Prostate gland (tissue), 2 donors: ENCODE data around the gene SPTBN1. TPM values are rescaled to one million over a fixed set of nuclear protein-coding genes. Genes with fewer than 3 reads are reported as not detected.

Experiments used
- DNase-seq: peaks from one replicate; pipeline ENCODE4 v3.0.0-alpha.2; 2019; ENCODE audit warnings: low spot score
- H3K27ac ChIP-seq, 2 donors: fragments of 200-600 bp; sonication (generic); 2 replicates each; pipeline ENCODE4 v1.5.1; 2017 to 2019
- H3K27me3 ChIP-seq: fragments of 200-600 bp; sonication (generic); replicated peaks from 2 replicates; pipeline ENCODE4 v1.5.1; 2019; ENCODE audit not compliant: insufficient read depth
- H3K36me3 ChIP-seq, 2 donors: fragments of 200-600 bp; sonication (generic); 1 replicate in 1 of 2; 2 replicates in 1 of 2; pipeline versions ENCODE4 v1.5.1 to v1.8.1; 2017 to 2019
- H3K4me1 ChIP-seq: fragments of 200-600 bp; sonication (generic); replicated peaks from 2 replicates; pipeline ENCODE4 v1.5.1; 2019
- H3K4me3 ChIP-seq, 2 donors: fragments of 200-600 bp; sonication (generic); 2 replicates each; pipeline ENCODE4 v1.5.1; 2017 to 2019
- H3K9me3 ChIP-seq: fragments of 200-600 bp; sonication (generic); 2 replicates; pipeline ENCODE4 v1.5.1; 2017
- POLR2A ChIP-seq: fragments of 450-650 bp; IDR thresholded peaks from one replicate; pipeline ENCODE4 v1.6.1; 2016; ENCODE audit warnings: antibody characterized with exemption, mild to moderate bottlenecking
- POLR2AphosphoS5 ChIP-seq: sonication (generic); formaldehyde crosslinking; IDR thresholded peaks from one replicate; pipeline ENCODE4 v1.6.1; 2017; ENCODE audit warnings: antibody characterized with exemption
- WGBS: methylation state at CpG from one replicate; pipeline ENCODE4 v1.1.5; 2018; 5-methylcytosine and 5-hydroxymethylcytosine counted together
- intact Hi-C: fragments of 100-400 bp; cut with DNase I; formaldehyde crosslinking; loops from one replicate; pipeline ENCODE4 v1.14.2; 2022
- total RNA-seq, 2 donors: library from RNA; depleted of rRNA; stranded (reverse); fragments of >200 nt; gene quantifications; one replicate each; pipeline ENCODE4 v1.1.0, GENCODE V29; 2016
- TF ChIP-seq, protein P1 (sequence below), 4 experiments: fragments of 200-600 bp in 2 of 4; fragments of 450-650 bp in 2 of 4; sonication (generic) in 2 of 4; IDR thresholded peaks; 1 replicate in 3 of 4; 2 replicates in 1 of 4; pipeline ENCODE4 v1.5.1; 2016 to 2019; ENCODE audit warnings: antibody characterized with exemption in 4 of 4, mild to moderate bottlenecking in 2 of 4, moderate library complexity in 2 of 4

The SPTBN1 gene
- total RNA-seq, 2 donors from 2014 or later: 146 to 348 TPM

GRCh38 chr2:54546518-54546917 is 90.4 kb downstream of the SPTBN1 start:
- H3K9me3 ChIP-seq: no peaks in the 10 kb centered on the region
- DNase-seq: no peak
- no peak overlapping the region for H3K27ac ChIP-seq
- peaks cover 2% of the 10 kb centered on the region for H3K4me1 ChIP-seq
- WGBS: 42% methylated on average over 4 of the region's 4 CpGs
- H3K36me3 ChIP-seq: no peaks in the 10 kb centered on the region
- no peak for TF ChIP-seq POLR2AphosphoS5
- TF ChIP-seq, protein P1, sequence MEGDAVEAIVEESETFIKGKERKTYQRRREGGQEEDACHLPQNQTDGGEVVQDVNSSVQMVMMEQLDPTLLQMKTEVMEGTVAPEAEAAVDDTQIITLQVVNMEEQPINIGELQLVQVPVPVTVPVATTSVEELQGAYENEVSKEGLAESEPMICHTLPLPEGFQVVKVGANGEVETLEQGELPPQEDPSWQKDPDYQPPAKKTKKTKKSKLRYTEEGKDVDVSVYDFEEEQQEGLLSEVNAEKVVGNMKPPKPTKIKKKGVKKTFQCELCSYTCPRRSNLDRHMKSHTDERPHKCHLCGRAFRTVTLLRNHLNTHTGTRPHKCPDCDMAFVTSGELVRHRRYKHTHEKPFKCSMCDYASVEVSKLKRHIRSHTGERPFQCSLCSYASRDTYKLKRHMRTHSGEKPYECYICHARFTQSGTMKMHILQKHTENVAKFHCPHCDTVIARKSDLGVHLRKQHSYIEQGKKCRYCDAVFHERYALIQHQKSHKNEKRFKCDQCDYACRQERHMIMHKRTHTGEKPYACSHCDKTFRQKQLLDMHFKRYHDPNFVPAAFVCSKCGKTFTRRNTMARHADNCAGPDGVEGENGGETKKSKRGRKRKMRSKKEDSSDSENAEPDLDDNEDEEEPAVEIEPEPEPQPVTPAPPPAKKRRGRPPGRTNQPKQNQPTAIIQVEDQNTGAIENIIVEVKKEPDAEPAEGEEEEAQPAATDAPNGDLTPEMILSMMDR (IDR thresholded peaks at IDR 0.05): no peak
- TF ChIP-seq POLR2A: no peak
- H3K27me3 ChIP-seq: no peaks in the 10 kb centered on the region
- intact Hi-C loops: no loop called here
- H3K4me3 ChIP-seq: no peak overlapping the region

DNA sequence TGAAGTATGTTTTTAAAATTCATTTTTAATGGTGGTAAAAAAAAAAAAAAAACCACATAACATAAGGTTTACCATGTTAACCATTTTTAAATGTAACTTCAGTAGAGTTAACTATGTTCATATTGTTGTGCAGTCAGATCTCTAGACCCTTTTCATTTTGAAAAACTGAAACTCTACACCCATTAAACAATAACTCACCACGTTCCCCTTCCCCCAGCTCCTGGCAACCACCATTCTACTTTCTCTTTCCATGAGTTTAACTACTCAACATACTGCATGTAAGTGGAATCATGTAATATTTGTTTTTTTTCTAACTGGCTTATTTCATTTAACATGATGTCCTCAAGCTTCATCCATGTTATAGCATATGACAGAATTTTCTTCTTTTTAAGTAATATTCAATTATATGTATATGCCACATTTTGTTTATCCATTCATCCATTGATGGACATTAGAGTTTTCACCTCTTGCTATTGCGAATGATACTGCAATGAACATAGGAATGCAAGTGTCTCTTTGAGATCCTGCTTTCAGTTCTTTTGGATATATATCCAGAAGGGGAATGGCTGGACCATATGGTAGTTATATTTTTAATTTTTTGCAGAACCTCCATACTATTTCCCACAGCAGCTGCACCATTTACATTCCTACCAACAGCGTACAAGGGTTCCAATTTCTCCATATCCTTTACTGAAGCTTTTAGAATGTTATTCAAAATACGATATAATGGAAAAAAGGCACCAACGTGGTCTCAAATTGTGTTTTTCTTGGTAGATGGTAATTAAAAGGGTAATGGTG is 91.0 kb downstream of the SPTBN1 start:
- H3K36me3 ChIP-seq: no peaks in the 10 kb centered on the region
- intact Hi-C loops: no loop called here
- H3K9me3 ChIP-seq: no peaks in the 10 kb centered on the region
- H3K4me1 ChIP-seq: peaks cover 2% of the 10 kb centered on the region
- H3K27me3 ChIP-seq: no peaks in the 10 kb centered on the region
- DNase-seq: no peak
- no peak for TF ChIP-seq POLR2A
- TF ChIP-seq POLR2AphosphoS5: no peak
- TF ChIP-seq, protein P1 (IDR thresholded peaks at IDR 0.05): no peak
- WGBS: 79% methylated on average over 5 of the region's 5 CpGs
- no peak overlapping the region for H3K27ac ChIP-seq
- H3K4me3 ChIP-seq: no peak overlapping the region

GRCh38 chr2:54549430-54549829 is 93.3 kb downstream of the SPTBN1 start:
- WGBS: 94% methylated on average over 3 of the region's 3 CpGs
- Histone ChIP-seq H3K9me3 (no peaks in the 10 kb centered on the region), H3K36me3 (no peaks in the 10 kb centered on the region), H3K4me1 (peaks cover 2% of the 10 kb centered on the region), H3K4me3 (no peak overlapping the region), H3K27ac (no peak overlapping the region), H3K27me3 (no peaks in the 10 kb centered on the region)
- no peak for DNase-seq
- TF ChIP-seq POLR2AphosphoS5: no peak
- TF ChIP-seq POLR2A: no peak
- TF ChIP-seq, protein P1 (IDR thresholded peaks at IDR 0.05): no peak
- intact Hi-C loops: no loop called here

GRCh38 chr2:54549917-54550518 is 93.9 kb downstream of the SPTBN1 start:
- WGBS: 36% methylated on average over 4 of the region's 4 CpGs
- TF ChIP-seq, protein P1 (IDR thresholded peaks at IDR 0.05): no peak
- TF ChIP-seq POLR2AphosphoS5 (no peak), POLR2A (peak; percentile 14)
- H3K27me3 ChIP-seq: no peaks in the 10 kb centered on the region
- no peak overlapping the region for H3K27ac ChIP-seq
- no peaks in the 10 kb centered on the region for H3K9me3 ChIP-seq
- peaks cover 2% of the 10 kb centered on the region for H3K4me1 ChIP-seq
- intact Hi-C loops: no loop called here
- no peak overlapping the region for H3K4me3 ChIP-seq
- H3K36me3 ChIP-seq: no peaks in the 10 kb centered on the region
- peak; percentile 51 for DNase-seq
